PFSK-1 (cell line): ENCODE results near the gene TMEM131L.

Source experiments
- FOXP2 ChIP-seq: optimal IDR thresholded peaks from 2 replicates; pipeline ENCODE3; 2011; ENCODE audit warnings: borderline replicate concordance, control low read depth, inconsistent platforms; ENCODE audit not compliant: insufficient read depth; ENCODE audit errors: extremely low read length, extremely low read depth
- POLR2AphosphoS5 ChIP-seq: IDR thresholded peaks from 2 replicates; pipeline ENCODE4 v1.6.1; 2012; ENCODE audit warnings: low read depth, mild to moderate bottlenecking, control low read depth, low read length, moderate library complexity
- REST ChIP-seq, 2 experiments: IDR thresholded peaks; 2 replicates each; pipeline versions ENCODE4 v1.6.1 to v1.8.0; 2011 to 2012; ENCODE audit warnings: low read depth in 2 of 2, low read length in 2 of 2, control low read depth in 1 of 2, inconsistent platforms in 1 of 2, mild to moderate bottlenecking in 1 of 2, moderate library complexity in 1 of 2; ENCODE audit not compliant: insufficient read depth in 1 of 2
- SIN3A ChIP-seq: IDR thresholded peaks from 2 replicates; pipeline ENCODE4 v1.6.1; 2012; ENCODE audit warnings: mild to moderate bottlenecking, low read length, moderate library complexity, borderline replicate concordance; ENCODE audit not compliant: insufficient read depth
- TAF1 ChIP-seq: IDR thresholded peaks from 2 replicates; pipeline ENCODE4 v1.6.1; 2012; ENCODE audit warnings: low read length, control low read depth, borderline replicate concordance; ENCODE audit not compliant: insufficient read depth

TMEM131L gene

DNA sequence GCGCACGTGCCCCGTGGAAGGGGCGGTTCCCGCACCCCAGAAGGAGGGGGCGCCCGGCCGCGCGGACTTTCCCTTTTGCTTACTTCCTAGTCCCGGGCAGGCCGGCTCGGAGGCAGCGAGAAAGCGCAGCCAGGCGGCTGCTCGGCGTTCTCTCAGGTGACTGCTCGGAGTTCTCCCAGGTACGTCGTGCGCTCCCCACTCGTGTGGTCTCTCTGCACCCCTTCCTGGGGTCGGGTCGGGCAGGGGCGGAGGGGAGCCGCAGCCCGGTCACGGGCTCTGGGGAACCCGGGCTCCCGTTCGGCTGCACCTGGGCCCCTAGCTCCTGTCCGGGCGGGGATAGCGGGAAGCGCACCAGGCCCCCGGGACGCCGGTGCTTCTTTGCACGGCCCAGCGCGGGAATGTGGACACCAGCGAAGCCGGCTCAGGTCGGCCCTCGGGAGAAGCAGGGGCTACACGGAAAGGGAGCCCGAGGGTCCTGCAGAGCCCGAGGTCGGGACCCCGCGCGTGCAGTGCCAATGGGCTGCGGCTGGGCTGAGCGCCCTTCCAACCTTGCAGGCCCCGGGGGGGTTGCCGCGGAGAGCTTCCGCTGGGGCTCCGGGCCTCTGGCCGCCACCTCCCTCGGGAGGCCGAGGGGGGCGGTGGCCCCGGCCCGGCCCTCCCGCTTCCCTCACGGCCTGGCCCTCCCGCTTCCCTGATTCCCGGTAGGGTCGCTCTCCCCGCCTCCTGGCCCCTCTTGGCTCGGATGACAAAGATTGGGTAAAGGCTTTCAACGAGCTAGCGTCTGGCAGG is 218.2 kb downstream of the TMEM131L start, which contains the start of gene TLR2:
Gene TLR2 (plus strand): TSS at position 99 of the 789 bp plus-strand sequence. CDS start 18,628 bp downstream, outside the sequence.
- no peak for TF ChIP-seq SIN3A
- TF ChIP-seq TAF1: no peak
- no peak for TF ChIP-seq REST (IDR thresholded peaks at IDR 0.05; ENCODE audit: insufficient read depth in 1 of 2, low read depth in 2 of 2, low read length in 2 of 2)
- TF ChIP-seq FOXP2: no peak
- TF ChIP-seq POLR2AphosphoS5: no peak

DNA sequence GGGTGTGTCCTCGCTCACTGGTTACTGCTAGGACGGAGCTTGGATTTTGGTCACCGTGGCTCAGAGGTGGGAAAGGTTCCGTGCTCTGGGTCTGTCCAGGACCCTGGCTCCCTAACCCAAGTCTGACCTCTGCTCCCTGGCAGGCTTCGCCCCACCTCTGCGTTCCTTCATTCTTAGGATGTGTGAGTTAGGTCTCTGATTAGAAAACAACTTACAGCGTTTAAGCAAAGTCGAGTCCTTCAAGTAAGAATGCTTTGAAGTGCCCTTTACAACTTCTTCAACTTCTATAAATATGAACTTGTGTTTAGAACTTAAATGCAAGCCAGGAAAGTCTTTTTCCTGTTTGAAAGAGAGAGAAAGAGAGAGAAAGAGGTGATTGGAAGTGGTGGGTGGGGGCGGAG is 218.8 kb downstream of the TMEM131L start:
- TF ChIP-seq FOXP2: no peak
- no peak for TF ChIP-seq POLR2AphosphoS5
- TF ChIP-seq TAF1: no peak
